Measurements from ENCODE around the gene TUG1.

DNA sequence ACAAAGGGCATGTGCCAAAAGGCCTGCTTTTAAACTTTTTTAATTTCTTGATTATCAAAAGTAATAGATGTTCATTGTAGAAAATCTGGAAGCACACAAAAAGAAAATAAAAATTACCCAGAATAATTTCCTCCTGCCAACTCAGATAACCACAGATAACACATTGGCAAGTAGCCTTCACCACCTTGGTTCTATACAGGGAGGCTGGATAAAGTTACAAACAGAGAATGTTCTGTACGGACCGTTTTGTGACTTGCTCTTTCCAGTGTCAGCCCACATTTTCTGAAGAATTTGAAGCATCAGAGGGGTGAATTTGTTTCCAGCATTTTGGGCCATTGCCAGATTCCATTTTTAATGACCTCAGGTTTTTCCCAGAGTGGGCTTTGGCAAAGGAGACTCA is 23.5 kb downstream of the TUG1 start:
- TF ChIP-seq, protein P1, sequence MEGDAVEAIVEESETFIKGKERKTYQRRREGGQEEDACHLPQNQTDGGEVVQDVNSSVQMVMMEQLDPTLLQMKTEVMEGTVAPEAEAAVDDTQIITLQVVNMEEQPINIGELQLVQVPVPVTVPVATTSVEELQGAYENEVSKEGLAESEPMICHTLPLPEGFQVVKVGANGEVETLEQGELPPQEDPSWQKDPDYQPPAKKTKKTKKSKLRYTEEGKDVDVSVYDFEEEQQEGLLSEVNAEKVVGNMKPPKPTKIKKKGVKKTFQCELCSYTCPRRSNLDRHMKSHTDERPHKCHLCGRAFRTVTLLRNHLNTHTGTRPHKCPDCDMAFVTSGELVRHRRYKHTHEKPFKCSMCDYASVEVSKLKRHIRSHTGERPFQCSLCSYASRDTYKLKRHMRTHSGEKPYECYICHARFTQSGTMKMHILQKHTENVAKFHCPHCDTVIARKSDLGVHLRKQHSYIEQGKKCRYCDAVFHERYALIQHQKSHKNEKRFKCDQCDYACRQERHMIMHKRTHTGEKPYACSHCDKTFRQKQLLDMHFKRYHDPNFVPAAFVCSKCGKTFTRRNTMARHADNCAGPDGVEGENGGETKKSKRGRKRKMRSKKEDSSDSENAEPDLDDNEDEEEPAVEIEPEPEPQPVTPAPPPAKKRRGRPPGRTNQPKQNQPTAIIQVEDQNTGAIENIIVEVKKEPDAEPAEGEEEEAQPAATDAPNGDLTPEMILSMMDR (conservative IDR thresholded peaks at IDR 0.05 in 1 of 2, IDR thresholded peaks at IDR 0.05 in 1 of 2; ENCODE audit: extremely low read depth in 1 of 2, insufficient read depth in 1 of 2, low read depth in 1 of 2, low read length in 2 of 2): no peak
- no peak for TF ChIP-seq EZH2 (IDR thresholded peaks at IDR 0.05; ENCODE audit: borderline replicate concordance, low read length)
